Loucy (cell line): Measurements from ENCODE around the gene ADAMTS13.

Experiments
- CTCF ChIP-seq: fragments of 200-600 bp; sonication (generic); conservative IDR thresholded peaks from 2 replicates; pipeline ENCODE4 v1.5.1; 2014; ENCODE audit warnings: mild to moderate bottlenecking, antibody characterized with exemption, low read length
- EZH2phosphoT487 ChIP-seq: fragments of 200-600 bp; IDR thresholded peaks from 2 replicates; pipeline ENCODE4 v1.6.1; 2018; ENCODE audit warnings: antibody characterized with exemption, mild to moderate bottlenecking, moderate library complexity, borderline replicate concordance

GRCh38 chr9:133485531-133486260, 63.5 kb downstream of the ADAMTS13 start:
- TF ChIP-seq CTCF (no peak), EZH2phosphoT487 (no peak)
